ENCODE results near the gene HDDC3.
"Not testable (repeated sequence)": the region's sequence is repeated elsewhere in the genome, so short reads cannot be mapped to it uniquely, and the experiment has no call there.

HDDC3 gene

GRCh38 chr15:90928106-90928505 lies 4.2 kb downstream of the HDDC3 start:
- DNase-seq, result not testable (repeated sequence)

- not testable (repeated sequence) for DNase-seq
Observed at GRCh38 chr15:90926766-90927165, 5.6 kb downstream of the HDDC3 start.

DNA sequence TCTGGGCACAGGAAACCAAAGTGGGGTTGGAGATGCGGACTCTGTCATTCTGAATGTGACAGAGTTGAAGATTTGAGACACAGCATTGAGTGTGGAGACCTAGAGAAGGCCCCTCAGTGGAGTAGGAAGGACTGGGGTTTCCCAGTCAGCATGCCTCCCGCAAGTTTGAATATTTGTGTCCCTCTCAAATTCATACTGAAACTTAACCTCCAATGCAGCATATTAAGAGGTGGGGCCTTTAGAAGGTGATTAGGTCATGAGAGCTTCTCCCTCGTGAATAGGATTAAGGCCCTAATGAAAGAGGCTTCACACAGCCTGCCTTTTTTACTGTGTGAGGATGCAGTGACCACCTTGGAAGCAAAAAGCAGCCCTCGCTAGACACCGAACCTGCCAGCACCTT lies 8.0 kb downstream of the HDDC3 start:
- DNase-seq, result no peak

DNA sequence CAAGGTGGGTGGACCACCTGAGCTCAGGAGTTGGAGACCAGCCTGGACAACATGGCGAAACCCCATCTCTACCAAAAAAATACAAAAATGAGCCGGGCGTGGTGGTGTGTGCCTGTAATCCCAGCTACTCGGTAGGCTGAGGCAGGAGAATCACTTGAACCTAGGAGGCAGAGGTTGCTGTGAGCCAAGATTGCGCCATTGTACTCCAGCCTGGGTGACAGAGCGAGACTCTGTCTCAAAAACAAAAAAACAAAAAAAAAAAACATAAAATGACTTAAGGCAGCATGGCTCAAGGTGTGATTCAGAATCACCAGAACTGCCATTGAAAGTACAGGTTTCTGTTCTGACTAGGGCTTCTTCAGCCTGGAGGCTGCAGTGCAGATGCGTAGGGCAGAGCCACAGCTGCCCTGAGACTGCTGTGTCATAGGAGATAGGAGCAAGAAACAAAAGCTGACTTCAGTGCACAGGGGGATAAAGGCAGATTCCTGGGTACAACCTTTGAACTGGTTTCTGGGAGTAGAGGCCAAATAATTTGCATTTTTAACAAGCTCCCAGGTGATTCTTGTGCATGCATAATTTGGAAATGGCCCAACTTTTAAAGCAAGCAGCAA lies 9.5 kb downstream of the HDDC3 start:
- not testable (repeated sequence) for DNase-seq

DNA sequence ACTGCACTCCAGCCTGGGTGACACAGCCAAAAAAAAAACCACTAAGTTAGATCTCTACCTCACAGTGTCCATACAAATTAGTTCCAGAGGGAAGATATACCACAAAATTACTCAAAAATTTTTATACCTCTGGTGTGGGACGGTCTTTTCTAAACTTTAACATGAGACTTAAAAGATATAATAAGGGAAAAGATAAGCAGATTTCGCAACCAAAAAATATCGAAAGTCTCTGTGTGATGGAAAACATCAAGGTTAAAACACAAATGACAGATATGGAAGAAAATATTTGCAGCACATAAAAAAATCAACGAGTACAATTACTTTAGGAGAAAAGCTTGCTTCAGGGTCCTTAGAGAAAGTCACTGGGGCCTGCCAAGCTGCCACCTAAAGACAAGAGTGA lies 10.5 kb downstream of the HDDC3 start:
- no peak for DNase-seq

- no peak for DNase-seq
Observed at GRCh38 chr15:90918835-90919234, 13.5 kb downstream of the HDDC3 start.

DNA sequence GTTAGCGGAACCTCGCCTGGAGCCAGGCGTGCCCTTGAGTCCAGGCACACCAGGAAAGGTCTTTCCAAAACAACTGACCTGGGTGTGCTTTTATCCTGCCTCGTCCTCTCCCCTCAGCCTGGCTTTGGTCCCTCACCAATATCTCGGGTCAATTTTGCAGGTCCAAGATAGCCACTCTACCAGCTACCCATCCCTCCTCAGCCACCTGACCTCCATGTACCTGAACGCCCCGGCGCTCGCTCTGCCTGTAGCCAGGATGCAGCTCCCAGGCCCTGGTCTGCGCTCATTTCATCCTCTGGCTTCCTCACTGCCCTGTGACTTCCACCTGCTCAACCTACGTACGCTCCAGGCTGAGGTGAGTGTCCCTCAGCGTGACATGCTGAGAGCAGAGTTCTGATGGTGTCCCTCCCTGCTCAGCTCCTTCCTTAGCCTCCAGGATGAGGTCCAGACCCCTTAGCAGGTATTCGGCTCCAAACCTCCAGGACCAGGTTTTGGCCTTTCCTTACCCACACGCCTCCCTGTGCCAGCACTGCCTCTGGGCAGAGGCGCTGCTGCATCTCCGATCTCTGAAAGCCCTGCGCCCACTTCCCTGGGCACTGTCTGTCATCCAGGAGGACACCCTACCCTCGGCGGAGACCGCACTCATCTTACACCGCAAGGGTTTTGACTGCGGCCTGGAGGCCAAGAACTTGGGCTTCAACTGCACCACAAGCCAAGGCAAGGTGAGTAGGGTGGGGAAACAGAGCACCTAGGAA lies 14.1 kb downstream of the HDDC3 start:
- DNase-seq, result no peak

- DNase-seq, result no peak
Observed at GRCh38 chr15:90917569-90917968, 14.8 kb downstream of the HDDC3 start.

GRCh38 chr15:90916461-90916860 lies 15.9 kb downstream of the HDDC3 start:
- DNase-seq, result no peak

DNA sequence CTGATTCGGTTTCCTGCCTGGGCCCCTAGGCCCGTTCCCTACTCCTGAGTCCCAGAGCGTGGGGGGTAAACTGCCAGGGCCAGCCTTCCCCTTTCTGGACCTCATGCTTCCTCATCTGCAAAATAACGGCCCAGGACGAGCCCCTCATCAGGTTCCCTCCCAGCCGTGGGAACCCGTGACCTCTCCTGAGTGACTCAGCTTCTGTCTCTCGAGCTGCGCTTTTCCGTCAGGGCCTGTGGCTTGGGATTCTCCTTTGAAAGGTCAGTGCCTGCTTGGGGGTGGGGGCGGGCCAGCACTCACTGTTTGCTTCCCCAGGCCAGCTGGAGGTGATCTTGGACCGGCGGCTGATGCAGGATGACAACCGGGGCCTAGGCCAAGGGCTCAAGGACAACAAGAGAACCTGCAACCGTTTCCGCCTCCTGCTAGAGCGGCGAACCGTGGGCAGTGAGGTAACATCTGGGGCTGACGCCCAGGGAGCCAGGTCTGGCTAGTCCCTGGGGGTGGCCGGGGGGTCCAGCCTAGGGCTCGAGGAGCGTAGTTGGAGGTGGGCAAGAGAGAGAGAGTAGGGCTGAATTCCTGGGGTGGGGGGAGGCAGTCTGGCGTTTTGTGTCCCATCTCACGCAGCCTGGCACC lies 16.4 kb downstream of the HDDC3 start:
- no peak for DNase-seq

- no peak for DNase-seq
Observed at GRCh38 chr15:90915216-90915807, 17.0 kb downstream of the HDDC3 start.

- DNase-seq, result no peak
Observed at GRCh38 chr15:90914305-90915080, 17.9 kb downstream of the HDDC3 start.

DNA sequence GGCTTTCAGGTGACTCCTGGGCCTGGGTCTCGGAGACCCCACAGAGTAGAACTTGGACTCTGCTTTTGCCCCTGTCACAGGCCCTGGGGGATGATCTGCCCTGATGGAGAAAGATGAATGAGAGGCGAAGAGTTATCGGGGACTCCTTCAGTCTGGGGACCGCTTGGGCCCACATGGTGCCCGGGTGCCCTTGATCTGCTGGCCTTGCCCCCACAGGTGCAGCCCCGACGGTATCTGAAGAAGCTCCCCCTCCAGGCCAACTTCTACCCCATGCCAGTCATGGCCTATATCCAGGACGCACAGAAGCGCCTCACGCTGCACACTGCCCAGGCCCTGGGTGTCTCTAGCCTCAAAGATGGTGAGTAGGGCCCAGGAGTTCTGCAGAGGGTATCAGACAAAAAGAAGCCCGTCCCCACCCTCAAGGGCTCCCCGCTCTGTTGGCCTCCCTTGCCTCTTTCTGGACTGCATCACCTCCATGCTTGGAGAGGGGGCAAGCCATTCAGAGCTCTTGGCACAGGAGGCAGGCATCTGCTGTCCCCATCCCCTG lies 18.9 kb downstream of the HDDC3 start:
- DNase-seq, result no peak

GRCh38 chr15:90912770-90913075 lies 19.6 kb downstream of the HDDC3 start:
- no peak for DNase-seq

- DNase-seq, result no peak
Observed at GRCh38 chr15:90911906-90912769, 20.2 kb downstream of the HDDC3 start.

DNA sequence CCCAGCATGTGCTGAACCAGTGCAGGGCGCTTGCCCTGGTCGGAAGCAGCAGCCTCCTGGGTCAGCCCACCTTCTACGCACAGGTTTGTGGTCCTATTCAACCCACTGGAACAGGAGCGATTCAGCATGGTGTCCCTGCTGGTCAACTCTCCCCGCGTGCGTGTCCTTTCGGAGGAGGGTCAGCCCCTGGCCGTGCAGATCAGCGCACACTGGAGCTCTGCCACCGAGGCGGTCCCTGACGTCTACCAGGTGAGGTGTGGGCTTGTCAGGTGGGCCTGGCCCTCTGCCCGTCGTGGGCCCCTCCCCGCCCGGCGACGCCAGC lies 21.1 kb downstream of the HDDC3 start:
- no peak for DNase-seq

DNA sequence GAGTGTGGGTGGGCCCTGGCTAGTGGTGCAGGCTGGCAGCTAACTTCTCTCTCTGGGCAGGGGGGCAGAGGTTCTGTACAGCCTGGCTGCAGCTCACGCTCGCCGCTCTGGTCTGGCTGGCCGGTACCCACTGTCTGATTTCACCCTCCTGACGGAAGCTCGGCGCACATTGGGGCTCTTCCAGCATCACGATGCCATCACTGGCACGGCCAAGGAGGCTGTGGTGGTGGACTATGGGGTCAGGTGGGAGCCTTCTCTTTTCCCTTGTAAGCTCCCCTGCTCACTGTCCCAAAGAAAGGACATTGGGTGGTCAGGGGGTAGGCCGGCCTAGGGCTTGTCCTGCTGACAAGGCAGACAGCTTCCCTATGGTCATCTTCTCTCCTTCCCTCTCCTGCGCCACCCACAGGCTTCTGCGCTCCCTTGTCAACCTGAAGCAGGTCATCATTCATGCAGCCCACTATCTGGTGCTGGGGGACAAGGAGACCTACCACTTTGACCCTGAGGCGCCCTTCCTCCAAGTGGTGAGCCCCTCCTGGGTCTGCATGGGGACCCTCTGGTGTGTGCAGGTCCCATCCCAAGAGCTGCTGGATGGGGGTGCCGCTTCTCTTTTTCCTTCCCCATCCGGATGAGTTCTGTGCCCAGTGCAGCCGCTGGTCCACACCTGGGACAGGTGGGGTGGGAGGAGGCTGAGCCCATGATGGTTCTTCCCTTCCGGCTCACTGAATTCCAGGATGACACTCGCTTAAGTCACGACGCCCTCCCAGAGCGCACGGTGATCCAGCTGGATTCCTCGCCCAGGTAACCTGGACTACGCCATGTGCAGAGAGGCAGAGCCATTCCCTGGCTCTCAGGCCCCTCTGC lies 21.7 kb downstream of the HDDC3 start:
- no peak for DNase-seq

DNA sequence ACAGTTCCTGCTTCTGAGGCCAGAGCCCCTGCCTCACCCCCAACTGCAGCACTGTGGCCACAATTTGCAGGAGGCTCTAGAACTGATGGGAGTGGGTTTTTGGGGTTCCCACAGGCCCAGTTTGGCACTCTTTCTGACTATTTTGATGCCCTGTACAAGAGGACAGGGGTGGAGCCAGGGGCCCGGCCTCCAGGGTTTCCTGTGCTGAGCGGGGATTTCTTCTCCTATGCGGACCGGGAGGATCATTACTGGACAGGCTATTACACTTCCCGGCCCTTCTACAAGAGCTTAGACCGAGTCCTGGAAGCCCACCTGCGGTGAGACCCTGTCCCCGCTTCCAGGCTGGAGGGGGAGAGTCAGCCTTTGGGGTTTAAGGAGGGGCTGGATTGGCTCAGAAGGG lies 22.4 kb downstream of the HDDC3 start:
- DNase-seq, result no peak

DNA sequence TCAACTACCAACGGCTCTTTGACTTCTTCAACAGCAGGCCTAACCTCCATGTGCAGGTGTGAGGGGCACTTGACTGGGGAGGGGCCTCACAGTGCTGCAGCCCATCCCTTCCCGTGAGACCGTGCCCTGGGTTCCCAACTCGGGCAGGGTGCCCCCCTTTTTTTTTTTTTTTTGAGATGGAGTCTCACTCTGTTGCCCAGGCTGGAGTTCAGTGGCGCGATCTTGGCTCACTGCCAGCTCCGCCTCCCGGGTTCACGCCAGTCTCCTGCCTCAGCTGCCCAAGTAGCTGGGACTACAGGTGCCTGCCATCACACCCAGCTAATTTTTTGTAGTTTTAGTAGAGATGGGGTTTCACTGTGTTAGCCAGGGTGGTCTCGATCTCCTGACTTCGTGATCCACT lies 22.9 kb downstream of the HDDC3 start:
- DNase-seq, result not testable (repeated sequence)

DNA sequence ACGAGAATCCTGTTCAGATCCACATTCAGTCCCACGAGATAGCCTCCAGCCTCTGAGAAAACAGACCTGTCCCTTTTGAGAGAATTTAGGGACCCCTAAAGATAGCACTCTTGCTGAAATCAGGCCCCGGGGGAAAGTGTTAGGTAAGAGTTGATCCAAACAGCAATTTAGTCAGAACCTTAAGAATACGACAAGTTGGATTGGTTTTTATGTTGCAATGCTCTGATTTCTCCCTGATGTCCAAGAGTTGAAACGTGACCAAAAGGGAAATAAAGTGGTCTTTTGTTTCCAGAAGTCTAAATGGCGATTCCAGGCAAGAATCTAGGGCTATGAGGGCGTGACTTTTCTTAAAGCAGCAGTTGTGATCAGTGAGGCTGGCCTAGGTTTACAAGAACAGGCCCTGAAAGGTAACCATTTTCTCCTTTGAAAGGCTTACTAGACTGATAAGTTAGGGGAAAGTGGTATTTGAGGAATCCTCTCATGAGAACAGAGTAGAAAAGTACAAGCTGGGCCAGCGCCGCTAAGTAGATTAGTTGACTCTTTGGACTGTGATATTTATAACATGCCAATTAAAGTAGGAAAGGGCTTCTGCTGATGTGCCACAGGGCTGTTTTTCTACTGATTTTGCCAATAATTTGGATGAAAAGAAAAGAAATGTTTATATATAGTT lies 24.4 kb downstream of the HDDC3 start:
- no peak for DNase-seq

Measured in NCI-H510A (cell line).